ENCODE results near the gene SPEM2. TPM values are rescaled to one million over a fixed set of nuclear protein-coding genes. Genes with fewer than 3 reads are reported as not detected.

Gene SPEM2
- total RNA-seq, 1 donor from 2014 or later = 0.15 TPM

DNA sequence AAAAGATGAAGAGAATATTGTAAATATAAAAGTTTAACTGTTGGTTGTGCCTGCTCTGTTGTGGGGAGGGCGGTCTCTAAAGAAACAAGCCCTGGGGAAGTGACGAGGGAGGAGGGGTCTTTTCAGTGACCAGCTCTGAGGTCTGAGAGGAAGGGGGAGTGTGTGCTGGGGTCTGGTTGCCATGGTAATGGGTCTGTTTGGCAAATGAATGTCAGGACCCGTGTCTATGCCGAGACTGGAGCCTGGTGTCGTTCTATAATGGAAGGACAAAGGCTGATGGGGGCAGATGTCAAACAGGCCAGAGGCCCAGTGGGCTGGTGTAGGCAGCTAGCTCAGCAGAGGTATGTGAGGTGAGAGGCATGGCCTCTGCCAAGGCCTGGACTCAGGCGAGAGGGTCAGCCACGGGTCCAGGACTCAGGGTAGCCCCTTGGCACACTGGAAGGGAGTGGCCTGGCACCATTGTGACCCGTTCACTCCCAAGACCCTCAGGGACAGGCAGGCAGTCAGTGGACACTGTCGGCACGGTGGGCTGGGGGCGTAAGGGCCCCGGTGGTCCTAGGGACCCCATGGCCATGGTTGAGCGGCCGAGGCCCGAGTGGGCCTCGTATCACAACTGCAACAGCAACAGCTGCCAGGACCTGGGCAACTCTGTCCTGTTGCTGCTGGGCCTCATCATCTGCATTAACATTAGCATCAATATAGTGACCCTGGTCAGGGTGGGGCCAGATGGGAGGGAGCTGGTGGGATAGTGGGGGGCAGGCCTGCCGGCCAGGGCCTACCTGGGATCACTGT is 5.4 kb upstream of the SPEM2 start, which contains the start of gene SPEM1:
SPEM1 (plus strand) TSS at position 506 of the 792 bp plus-strand sequence; CDS start at position 567, 61 bp downstream.
- H3K9me3 Mint-ChIP-seq (ENCODE audit: unreplicated experiment) = no peaks in the 10 kb centered on the region
- H3K4me1 Mint-ChIP-seq (ENCODE audit: unreplicated experiment) = peaks cover 8% of the 10 kb centered on the region
- DNase-seq (ENCODE audit: low spot score) = no peak
- peaks cover 20% of the 10 kb centered on the region for H3K36me3 Mint-ChIP-seq (ENCODE audit: low read depth, unreplicated experiment)
- H3K4me3 Mint-ChIP-seq (ENCODE audit: unreplicated experiment) = no peak within 1 kb of the TSS
- TF ChIP-seq, protein P1, sequence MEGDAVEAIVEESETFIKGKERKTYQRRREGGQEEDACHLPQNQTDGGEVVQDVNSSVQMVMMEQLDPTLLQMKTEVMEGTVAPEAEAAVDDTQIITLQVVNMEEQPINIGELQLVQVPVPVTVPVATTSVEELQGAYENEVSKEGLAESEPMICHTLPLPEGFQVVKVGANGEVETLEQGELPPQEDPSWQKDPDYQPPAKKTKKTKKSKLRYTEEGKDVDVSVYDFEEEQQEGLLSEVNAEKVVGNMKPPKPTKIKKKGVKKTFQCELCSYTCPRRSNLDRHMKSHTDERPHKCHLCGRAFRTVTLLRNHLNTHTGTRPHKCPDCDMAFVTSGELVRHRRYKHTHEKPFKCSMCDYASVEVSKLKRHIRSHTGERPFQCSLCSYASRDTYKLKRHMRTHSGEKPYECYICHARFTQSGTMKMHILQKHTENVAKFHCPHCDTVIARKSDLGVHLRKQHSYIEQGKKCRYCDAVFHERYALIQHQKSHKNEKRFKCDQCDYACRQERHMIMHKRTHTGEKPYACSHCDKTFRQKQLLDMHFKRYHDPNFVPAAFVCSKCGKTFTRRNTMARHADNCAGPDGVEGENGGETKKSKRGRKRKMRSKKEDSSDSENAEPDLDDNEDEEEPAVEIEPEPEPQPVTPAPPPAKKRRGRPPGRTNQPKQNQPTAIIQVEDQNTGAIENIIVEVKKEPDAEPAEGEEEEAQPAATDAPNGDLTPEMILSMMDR (IDR thresholded peaks at IDR 0.05; ENCODE audit: unreplicated experiment) = no peak
- peaks cover 7% of the 10 kb centered on the region for H3K27me3 Mint-ChIP-seq (ENCODE audit: unreplicated experiment)
- H3K27ac Mint-ChIP-seq (ENCODE audit: unreplicated experiment) = peak within 1 kb of the TSS; percentile 70

DNA sequence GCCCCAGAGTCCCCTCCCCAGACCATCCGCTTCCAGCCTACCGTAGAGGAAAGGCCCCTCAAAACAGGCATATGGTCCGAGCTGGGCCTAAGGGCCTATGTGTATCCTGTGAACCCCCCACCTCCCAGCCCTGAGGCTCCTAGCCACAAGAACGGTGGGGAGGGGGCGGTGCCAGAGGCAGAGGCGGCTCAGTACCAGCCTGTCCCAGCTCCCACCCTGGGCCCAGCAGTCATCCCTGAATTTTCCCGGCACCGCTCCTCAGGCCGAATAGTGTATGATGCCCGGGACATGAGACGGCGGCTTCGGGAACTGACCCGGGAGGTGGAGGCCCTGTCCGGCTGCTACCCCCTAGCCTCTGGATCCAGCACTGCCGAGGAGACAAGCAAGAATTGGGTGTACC is 4.2 kb upstream of the SPEM2 start:
- TF ChIP-seq, protein P1 (IDR thresholded peaks at IDR 0.05; ENCODE audit: unreplicated experiment) = no peak
- no peaks in the 10 kb centered on the region for H3K9me3 Mint-ChIP-seq (ENCODE audit: unreplicated experiment)
- H3K36me3 Mint-ChIP-seq (ENCODE audit: low read depth, unreplicated experiment) = peaks cover 10% of the 10 kb centered on the region
- DNase-seq (ENCODE audit: low spot score) = no peak
- H3K4me3 Mint-ChIP-seq (ENCODE audit: unreplicated experiment) = no peak overlapping the region
- H3K27me3 Mint-ChIP-seq (ENCODE audit: unreplicated experiment) = peaks cover 9% of the 10 kb centered on the region
- H3K4me1 Mint-ChIP-seq (ENCODE audit: unreplicated experiment) = peaks cover 8% of the 10 kb centered on the region
- no peak overlapping the region for H3K27ac Mint-ChIP-seq (ENCODE audit: unreplicated experiment)

DNA sequence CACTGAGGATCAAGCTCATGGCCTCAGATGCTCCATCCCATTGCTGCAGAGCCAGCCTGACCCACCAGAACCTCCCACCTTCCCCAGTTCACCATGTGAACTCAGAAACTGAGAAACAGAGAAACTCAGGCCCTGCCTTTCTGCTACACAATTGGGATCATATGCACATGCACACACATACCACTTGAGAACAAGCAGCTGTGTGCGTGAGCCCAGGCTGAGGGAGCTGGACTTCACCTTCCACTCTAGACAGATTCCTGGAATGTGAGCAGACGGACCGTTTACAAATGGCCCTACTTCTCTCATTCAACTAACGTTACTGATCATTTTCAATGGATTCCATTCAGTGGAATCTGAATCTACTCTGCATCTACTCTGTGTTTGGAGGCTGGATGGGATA is 1.7 kb upstream of the SPEM2 start:
- H3K27ac Mint-ChIP-seq (ENCODE audit: unreplicated experiment) = no peak overlapping the region
- DNase-seq (ENCODE audit: low spot score) = no peak
- peaks cover 9% of the 10 kb centered on the region for H3K27me3 Mint-ChIP-seq (ENCODE audit: unreplicated experiment)
- TF ChIP-seq, protein P1 (IDR thresholded peaks at IDR 0.05; ENCODE audit: unreplicated experiment) = no peak
- H3K4me3 Mint-ChIP-seq (ENCODE audit: unreplicated experiment) = peak overlapping the region; percentile 28
- H3K9me3 Mint-ChIP-seq (ENCODE audit: unreplicated experiment) = no peaks in the 10 kb centered on the region
- H3K4me1 Mint-ChIP-seq (ENCODE audit: unreplicated experiment) = peaks cover 8% of the 10 kb centered on the region
- H3K36me3 Mint-ChIP-seq (ENCODE audit: low read depth, unreplicated experiment) = no peaks in the 10 kb centered on the region

DNA sequence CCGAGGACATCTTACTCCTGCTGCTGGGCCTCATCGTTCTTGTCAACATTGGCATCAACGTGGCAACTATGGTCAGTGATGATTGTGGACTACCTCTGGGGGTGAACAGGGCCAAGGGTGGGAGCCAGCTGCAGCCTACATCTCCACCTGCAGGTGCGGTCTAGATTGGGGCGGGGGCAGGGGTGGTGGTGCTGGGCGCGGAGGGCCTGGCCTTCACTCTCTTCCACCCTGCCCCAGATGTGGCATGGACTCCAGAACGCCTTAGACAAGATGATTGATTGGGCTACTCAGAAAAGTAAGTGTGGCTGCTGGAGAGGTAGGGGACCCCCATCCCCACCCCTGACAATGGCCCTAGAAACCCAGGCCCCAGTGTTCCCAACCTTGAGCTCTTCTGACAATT is 340 bp downstream of the SPEM2 start:
- H3K27me3 Mint-ChIP-seq (ENCODE audit: unreplicated experiment) = peaks cover 9% of the 10 kb centered on the region
- no peak for DNase-seq (ENCODE audit: low spot score)
- H3K36me3 Mint-ChIP-seq (ENCODE audit: low read depth, unreplicated experiment) = no peaks in the 10 kb centered on the region
- no peaks in the 10 kb centered on the region for H3K9me3 Mint-ChIP-seq (ENCODE audit: unreplicated experiment)
- TF ChIP-seq, protein P1 (IDR thresholded peaks at IDR 0.05; ENCODE audit: unreplicated experiment) = no peak
- H3K4me3 Mint-ChIP-seq (ENCODE audit: unreplicated experiment) = no peak overlapping the region
- H3K4me1 Mint-ChIP-seq (ENCODE audit: unreplicated experiment) = no peaks in the 10 kb centered on the region
- no peak overlapping the region for H3K27ac Mint-ChIP-seq (ENCODE audit: unreplicated experiment)

DNA sequence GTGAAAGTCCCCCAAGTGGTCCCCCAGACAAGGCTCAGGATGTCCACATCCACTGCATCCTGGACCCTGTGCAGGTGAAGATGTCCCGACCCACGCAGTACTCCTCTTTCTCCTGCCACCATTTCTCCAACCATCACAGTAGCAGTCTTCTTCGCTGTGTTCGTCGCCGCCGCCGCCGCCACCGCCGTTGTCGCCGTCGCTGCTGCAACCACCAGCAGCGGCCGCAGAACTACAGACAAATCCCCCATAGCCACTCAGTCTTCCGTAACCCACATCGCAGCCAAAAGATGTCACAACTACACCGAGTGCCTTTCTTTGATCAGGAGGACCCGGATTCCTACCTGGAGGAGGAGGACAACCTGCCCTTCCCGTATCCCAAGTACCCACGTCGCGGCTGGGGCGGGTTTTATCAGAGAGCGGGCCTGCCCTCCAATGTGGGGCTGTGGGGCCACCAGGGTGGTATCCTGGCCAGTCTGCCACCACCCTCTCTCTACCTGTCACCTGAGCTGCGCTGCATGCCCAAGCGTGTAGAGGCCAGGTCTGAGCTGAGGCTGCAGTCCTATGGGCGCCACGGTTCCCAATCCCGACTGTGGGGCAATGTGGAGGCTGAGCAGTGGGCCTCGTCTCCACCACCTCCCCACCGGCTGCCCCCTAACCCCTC is 917 bp downstream of the SPEM2 start:
- H3K9me3 Mint-ChIP-seq (ENCODE audit: unreplicated experiment) = no peaks in the 10 kb centered on the region
- no peaks in the 10 kb centered on the region for H3K4me1 Mint-ChIP-seq (ENCODE audit: unreplicated experiment)
- H3K27me3 Mint-ChIP-seq (ENCODE audit: unreplicated experiment) = peaks cover 10% of the 10 kb centered on the region
- no peaks in the 10 kb centered on the region for H3K36me3 Mint-ChIP-seq (ENCODE audit: low read depth, unreplicated experiment)
- no peak overlapping the region for H3K4me3 Mint-ChIP-seq (ENCODE audit: unreplicated experiment)
- no peak for DNase-seq (ENCODE audit: low spot score)
- no peak overlapping the region for H3K27ac Mint-ChIP-seq (ENCODE audit: unreplicated experiment)
- TF ChIP-seq, protein P1 (IDR thresholded peaks at IDR 0.05; ENCODE audit: unreplicated experiment) = no peak

Data from endothelial cell (in vitro differentiated cells).